ENCODE results near the gene RCVRN.

DNA sequence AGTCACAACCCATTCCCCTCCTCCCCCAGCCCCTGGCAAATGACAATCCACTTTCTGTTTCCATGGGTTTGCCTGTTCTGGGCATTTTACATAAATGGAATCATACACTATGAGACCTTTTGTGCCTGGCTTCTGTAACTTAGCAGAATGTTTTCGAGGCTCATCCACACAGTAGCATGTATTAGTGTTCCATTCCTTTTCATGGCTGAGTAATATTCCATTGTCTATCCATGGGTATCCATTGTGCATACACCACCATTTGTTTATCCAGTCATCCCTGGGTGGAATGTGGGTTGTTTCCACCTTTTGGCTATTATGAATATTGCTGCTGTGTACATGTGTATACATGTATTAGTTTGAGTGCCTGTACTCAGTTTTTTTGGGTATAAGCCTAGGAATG, 33.7 kb upstream of the RCVRN start:
- TF ChIP-seq FOXA1 (IDR thresholded peaks at IDR 0.05) (no peak), CTBP1 (IDR thresholded peaks at IDR 0.05; ENCODE audit: borderline replicate concordance) (no peak), FOXM1 (IDR thresholded peaks at IDR 0.05; ENCODE audit: borderline replicate concordance) (no peak), BHLHE40 (IDR thresholded peaks at IDR 0.05; ENCODE audit: borderline replicate concordance) (no peak), ARNT (IDR thresholded peaks at IDR 0.05) (no peak)
